LHCN-M2 (cell line): Measurements from ENCODE around the gene ERICH4. TPM values are rescaled to one million over a fixed set of nuclear protein-coding genes. Genes with fewer than 3 reads are reported as not detected.

Experiments used
- DNase-seq: peaks from one replicate; pipeline ENCODE4 v3.0.0-alpha.2; 2012; ENCODE audit warnings: low read depth
- total RNA-seq: library from RNA; depleted of rRNA; stranded (reverse); fragments of >200 nt; gene quantifications from 2 replicates; pipeline ENCODE4 v1.2.3, GENCODE V29; 2014

Gene ERICH4
- total RNA-seq, 1 experiment from 2014 or later = not detected

DNA sequence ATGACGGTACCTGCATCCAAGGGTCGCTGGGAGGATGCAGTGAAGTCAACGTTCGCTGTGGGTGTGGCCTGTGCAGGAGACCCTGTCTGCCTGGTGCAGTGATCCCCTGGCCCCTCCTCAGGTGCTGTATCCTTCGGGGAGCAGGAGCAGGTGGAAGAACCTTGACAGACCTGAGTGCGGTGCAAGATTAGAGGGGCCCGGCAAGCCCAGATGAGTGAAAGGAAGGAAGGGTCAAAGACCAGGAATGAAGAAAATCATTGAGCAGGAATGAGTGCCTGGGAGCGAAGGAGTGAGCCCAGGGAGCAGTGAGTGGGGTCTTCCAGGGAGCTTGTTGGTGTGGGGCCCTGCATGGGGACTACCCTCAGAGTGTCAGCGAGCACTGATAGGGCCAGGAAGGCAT lies 28.5 kb upstream of the ERICH4 start:
- DNase-seq = no peak

DNA sequence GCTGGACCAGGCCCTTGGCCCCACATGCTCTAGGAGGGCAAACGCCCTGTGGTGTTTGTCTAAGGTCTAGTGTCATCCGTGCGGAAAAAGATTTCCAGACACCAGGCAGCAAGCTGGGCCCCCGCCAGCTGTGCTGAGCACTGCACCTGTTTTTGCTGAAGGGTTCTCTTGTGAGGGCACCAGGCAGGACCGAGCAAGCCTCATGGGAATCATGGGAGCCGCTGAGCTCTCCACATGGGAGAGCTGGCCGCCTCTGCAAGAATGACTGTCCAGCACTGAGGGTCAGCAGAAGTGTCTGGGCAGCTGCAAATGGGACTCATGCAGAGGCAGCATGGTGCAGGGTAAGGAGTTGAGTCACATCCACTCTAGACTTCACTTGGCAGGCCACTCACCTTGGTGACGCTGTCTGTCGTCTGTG lies 27.8 kb upstream of the ERICH4 start:
- DNase-seq = peak; percentile 54

DNA sequence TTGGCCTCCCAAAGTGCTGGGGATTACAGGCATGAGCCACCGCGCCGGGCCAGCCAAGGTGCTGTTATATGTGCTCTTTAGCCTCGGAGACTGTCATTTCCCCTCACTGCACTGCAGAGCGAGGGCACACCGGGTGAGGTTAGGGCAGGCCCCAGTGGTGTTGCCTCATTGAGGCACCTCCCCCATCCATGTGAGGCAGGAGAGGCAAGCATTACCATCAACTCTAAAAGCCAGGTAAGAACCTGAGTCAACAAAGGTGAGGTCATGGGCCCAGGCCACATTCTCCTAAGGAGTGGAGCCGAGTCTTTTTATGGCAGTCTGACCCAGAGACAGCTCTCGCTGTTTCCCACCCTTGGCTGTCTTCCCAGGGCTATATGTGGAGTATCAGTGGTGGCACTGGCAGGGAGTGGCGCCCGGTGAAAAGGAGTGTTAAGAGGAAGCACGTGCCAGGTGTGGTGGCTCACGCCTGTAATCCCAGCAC lies 26.7 kb upstream of the ERICH4 start:
- DNase-seq = no peak

DNA sequence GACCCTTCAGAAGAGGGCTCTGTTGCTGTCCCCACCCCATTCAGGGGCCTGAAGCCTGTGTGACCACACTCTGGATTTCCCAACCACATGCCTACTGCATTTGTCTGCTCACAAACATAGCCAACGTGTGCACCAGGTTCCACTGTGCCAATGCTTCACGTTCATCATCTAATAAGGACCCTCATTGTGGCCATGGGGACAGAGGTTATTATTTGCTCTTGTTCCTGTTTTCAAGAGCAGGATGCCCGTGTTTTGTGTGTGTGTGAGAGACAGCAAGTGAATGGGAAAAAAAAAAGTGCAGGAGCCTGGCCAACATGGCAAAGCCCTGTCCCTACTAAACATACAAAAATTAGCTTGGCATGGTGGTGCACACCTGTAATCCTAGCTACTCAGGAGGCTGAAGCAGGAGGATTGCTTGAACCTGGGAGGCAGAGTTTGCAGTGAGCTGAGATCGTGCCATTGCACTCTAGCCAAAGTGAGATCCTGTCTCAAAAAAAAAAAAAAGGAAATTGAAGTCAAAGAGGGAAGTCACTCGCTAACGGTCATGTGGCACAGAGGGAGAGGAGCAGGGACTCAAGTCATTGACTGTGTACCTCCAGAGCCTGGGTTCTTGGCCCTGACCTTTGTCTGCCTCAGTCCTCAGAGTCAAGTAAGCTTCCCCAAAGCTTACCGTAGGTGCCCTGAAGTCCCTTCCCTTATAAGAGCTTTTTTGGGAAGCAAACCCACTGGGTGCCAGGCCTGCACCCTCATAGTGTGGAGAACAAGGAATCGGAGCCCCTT lies 22.7 kb upstream of the ERICH4 start:
- no peak for DNase-seq

DNA sequence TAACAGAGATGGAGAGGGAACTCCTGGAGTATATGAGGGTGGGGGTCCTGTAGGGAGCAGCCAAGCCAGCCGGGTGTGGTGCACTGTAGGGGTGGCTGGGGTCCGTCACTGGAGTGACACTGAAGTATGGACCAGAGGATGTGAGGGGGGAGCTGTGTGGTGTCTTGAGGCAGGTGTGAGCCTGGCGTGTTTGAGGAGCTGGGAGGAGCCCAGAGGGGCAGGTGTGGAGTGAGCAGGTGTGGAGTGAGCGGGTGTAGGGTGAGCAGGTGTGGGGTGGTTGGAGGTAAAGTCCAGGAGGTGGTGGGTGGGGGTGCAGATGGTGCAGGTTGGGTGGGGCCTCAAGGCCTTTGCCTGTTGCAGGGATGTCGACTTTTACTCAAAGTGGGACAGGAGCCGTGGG lies 21.6 kb upstream of the ERICH4 start:
- DNase-seq = no peak

DNA sequence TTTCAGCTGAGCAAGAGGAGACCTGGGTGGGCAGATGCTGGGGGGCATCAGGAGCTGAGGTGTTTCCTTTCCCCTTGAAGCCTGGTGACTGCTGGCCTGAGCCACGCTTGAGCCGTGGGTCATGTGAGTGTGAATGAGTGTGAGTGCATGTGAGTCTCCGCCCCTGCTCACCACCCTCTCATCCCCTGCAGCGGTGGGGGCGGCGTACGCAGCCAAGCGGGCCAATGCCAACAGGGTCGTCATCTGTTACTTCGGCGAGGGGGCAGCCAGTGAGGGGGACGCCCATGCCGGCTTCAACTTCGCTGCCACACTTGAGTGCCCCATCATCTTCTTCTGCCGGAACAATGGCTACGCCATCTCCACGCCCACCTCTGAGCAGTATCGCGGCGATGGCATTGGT lies 21.0 kb upstream of the ERICH4 start:
- no peak for DNase-seq

DNA sequence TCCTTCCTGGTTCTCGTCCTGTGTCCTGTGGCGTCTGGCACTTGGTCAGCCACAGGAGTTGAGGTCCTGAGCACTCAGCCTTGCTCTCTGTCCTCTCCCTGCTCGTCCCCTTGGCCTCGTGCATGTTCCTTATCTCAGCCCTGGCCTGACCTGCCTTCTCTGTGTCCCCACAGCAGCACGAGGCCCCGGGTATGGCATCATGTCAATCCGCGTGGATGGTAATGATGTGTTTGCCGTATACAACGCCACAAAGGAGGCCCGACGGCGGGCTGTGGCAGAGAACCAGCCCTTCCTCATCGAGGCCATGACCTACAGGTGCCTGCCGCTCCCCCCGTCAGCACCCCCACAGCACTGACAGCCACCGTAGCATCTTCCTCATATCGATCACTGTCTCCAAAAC lies 20.5 kb upstream of the ERICH4 start:
- DNase-seq = no peak

DNA sequence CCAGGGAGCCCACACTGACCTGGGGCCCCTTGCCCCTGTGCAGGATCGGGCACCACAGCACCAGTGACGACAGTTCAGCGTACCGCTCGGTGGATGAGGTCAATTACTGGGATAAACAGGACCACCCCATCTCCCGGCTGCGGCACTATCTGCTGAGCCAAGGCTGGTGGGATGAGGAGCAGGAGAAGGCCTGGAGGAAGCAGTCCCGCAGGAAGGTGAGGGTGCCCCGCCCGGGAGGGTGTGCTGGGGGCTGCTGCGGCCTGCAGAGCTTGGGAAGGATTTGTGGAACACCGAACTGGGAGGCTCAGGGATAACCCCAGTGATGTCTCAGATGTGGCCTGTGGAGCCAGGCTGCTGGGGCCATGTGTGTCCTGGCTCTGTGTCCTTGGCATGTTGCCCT lies 20.0 kb upstream of the ERICH4 start:
- DNase-seq = no peak

DNA sequence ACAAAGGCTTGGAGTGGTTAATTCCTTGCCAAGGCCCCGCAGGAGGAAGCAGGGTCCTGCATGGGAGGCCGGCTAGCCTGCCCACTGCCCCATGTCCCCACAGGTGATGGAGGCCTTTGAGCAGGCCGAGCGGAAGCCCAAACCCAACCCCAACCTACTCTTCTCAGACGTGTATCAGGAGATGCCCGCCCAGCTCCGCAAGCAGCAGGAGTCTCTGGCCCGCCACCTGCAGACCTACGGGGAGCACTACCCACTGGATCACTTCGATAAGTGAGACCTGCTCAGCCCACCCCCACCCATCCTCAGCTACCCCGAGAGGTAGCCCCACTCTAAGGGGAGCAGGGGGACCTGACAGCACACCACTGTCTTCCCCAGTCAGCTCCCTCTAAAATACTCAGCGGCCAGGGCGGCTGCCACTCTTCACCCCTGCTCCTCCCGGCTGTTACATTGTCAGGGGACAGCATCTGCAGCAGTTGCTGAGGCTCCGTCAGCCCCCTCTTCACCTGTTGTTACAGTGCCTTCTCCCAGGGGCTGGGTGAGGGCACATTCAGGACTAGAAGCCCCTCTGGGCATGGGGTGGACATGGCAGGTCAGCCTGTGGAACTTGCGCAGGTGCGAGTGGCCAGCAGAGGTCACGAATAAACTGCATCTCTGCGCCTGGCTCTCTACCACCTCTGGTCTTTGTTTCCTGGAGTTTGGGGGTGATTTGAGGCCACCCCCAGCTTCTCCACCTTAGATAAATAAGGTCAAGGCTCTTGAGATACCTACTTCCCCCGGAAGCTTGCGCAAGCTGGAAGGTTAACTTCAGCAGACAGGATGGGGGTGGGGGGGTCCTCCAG lies 18.4 kb upstream of the ERICH4 start:
- no peak for DNase-seq

DNA sequence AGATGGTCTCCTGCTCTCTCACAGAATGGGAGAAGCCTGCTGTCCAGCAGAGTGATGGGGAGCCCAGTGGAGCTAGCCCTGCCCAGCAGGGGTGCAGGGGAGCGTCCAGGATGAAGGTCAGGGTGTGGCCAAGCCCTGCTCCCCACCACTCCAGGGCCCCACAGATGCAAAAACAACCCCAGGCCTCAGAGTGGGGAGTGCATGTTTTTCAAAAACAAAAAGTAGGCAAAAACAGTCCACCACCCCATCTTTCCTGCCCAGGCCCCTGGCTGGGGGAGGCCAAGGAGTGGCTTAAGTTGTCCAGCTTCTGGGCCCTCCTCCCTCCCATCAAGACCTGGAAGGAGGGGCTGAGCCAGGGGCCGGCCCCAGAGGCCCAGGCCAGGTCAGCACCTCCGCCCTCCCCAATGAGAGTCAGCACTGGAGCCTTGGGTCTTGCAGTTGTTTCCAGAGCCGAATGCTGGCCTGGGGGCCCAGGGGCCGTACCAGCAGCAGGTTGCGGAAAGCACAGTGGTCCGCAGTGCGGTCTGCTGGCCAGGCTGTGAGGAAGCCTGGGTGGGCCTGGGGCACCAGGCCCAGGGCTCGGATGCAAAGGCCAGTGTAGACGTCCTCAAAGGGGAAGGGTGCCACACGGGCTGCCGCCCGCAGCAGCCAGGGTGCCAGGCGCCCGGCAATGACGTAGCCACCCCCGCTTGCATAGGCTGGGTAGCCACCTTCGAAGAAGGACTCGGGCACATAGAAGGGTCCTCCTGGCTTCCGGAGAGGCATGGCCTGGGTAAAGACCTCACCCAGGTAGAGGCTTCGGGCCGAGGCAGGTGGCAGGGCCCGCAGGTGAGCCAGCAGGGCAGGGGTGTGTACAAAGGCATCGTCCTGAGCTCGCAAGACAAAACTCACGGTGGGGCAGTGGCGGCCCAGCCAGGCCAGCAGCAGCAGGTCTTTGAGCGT lies 17.5 kb upstream of the ERICH4 start:
- DNase-seq = no peak

DNA sequence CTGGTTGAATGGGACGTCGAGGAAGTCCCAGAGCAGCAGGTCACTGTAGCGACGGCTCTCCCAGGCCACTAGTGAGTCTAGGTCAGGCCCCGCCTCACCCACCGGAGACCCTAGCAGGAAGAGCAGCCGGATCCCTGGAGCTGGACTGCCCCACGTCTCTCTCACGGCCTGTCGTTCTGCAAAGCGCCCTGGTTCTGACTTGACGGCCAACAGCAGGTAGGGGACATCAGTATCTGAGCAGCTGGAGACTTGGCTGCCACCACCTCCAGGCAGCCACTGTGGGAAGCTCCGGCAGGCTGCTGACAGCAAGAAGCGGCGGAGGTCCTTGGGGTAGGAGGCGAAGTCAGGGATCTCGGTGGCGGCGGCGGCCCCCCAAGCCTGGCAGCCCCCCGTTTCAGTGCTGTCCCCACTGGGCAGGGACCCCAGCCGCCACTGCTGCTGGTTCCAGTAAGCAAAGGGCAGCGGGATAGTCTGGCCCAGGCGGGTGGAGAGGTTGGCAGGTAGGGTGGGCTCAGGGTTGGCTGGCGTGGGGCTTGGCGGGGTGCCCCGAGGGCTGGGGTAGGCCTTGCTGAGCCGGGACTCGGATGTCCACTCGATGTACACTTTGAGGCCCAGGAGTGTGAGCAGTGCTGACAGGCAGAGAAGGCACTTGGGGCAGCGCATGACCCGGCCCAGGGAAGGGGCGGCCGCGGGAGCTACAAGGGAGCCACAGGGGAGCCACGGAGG lies 16.7 kb upstream of the ERICH4 start:
- DNase-seq = no peak

DNA sequence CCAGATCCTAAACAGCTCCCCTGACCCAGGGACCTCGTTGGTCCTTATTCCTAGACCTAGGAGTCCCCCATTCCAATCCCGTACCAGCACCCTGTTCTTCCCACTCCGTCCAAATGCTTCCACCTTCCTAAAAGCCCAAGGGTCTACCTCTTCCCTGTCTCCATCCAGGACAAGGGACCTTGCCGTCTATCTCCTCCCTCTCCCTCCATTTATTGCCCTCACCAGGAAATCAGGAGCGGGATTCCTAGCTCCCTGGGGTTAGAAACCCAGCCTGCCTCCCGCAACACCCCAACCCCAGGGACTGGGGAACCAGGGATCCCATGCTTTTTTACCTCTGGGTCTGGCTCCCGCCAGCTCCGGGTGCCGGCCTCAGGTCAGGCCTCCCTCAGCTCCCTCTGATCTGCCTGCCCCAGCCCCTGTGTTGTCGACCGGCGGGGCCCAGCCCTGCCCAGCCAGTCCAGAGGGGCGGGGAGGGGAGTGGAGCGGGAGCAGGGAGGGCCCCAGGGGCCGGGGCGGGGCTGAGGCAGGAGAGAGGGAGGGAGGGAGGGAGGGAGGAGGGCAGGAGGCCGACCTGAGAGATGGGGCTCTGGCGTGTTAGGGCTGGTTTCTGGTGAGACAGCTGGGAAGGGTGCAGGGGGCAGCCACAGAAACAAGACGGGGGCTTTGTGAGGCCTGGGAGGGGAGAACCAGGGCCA lies 15.9 kb upstream of the ERICH4 start, which contains the start of gene B3GNT8:
B3GNT8 (minus strand) TSS at position 423 of the 695 bp plus-strand sequence. CDS start 596 bp downstream, outside the sequence.
- no peak for DNase-seq

DNA sequence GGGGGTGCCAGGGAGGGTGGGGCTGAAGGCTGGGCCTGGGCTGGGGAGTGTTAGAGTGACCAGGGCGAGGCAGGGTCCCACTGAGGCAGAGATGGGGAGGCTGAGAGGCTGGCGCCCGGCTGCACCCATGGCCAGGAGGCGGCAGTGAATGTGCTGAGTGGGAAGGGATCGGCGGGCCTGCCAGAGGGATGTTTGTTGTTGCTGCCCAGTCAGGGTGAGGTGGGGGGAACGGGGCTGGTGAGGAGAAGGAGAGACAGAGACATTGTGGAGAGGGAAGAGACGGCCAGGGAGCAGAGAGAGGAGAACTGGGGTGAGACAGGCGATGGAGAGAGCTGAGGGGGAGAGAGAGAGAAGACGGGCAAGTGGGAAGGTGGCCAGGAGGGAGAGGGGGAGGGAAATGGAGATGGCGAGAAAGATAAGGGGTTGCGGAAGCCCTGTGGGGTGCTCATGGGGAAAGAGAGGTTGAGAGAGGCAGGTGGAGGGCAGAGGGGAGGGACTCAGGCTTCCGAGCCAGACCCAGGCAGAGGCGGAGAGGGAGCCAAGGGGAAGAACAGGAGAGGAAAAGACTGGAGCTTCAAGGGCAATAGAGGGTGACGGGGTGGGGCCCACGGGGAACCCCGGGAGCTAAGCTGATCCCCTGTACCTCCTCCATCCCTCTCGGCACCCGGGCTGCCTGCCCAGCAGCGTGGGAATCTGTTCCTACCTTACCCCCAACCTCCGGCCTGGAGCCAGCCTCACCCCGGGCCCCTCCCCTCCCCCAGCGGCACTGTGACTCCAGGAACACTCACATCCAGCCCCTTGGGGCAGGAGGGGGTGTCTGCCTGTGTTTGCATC lies 15.1 kb upstream of the ERICH4 start:
- DNase-seq = no peak

DNA sequence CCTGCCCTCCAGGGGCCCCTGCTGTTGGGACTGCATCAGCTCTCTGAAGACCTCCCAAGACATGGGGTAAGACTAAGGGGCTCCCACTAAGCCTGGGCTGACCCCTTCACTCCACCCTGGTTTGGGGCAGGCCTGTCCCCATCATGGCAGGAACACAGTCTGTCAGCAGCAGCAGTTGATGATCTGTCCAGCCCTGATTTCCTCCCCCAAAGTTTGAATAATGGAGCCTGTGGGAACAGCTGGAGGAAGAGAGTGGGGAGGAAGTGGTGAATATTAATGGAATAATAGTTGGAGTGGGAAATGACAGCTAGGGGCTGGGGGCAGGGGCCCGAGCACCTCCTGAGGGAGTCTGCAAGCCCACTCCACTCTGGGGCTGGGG lies 14.5 kb upstream of the ERICH4 start:
- DNase-seq = peak; percentile 25

DNA sequence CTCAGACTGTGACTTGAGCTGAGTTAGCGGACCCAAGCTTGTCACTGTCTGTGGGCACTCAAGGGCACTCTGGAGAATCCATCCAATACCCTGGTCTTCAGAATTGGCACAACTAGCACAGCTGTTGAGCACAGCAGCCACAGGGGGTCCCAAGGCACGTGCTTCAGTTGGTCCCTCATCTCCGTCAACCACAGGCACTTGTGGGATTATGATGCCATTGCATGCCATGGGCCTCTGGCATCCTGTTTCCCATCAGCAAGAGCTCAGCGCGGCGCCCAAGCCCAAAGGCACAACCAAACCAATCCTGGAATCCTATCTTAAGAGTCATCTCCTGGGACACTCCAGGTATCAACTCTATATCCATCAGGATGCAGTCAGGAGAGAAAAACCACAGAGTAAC lies 12.0 kb upstream of the ERICH4 start:
- no peak for DNase-seq

DNA sequence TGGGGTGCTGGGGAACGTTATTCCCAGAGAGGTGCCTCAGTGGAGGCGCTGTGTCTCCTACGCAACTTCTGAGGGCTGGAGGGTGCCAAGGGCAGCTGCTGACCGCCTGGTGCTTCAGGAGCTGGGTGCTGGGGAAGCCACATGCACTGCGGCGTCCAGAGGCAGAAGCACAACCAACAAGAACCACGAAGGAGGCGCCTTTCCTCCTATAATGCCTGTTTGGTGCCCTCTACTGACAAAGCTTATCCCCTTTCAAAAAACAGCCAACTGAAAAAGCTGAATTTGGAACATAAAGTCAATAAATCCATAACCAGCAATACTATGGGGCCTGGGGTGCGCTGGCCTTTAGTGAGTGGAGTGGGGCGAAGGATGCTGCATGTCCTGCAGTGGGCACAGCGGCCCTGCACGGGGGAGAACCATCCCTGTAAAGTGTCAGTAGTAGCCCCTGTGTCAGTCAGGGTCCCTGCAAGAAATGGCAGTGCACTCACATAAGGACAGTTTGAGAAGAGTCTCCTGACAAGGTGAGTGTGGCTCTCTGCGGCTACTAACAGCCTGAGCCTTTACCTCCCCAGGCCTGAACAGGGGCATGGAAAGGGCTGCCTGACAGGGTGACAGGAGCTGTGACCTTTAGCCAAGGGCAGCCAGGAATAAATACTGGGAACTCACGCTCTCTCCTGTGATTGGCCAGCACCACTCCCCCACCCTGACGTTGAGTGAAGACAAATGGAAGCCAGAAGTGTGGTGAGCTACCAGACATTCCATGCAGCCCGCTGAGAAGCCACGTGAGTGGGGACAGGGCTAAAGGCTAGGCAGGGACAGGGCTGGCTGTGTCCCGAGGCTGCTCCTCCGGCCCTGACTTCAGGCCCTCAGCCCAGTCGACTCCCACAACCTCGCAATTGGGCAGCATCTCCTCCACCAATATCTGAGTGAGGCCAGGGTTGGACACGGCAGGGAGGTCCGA lies 11.2 kb upstream of the ERICH4 start:
- no peak for DNase-seq

DNA sequence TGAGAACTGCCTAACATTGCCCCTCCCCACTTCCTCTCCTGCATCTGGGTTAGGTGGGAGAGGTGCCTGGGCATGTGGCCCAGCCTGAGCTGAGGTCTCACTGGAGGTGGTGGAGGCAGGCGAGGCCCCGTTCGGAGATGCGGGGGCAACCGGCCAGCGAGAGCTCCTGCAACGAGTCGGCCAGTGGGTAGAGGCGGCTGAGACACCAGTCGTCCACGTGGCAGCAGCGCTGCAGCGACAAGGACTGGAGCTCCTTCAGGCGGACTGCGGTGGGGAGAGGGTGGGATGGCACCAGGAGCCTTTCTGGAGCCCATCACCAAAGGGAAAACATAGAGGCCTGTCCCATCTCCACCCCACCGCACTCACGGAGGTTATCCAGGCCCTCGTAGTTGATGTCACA lies 9.8 kb upstream of the ERICH4 start:
- no peak for DNase-seq

DNA sequence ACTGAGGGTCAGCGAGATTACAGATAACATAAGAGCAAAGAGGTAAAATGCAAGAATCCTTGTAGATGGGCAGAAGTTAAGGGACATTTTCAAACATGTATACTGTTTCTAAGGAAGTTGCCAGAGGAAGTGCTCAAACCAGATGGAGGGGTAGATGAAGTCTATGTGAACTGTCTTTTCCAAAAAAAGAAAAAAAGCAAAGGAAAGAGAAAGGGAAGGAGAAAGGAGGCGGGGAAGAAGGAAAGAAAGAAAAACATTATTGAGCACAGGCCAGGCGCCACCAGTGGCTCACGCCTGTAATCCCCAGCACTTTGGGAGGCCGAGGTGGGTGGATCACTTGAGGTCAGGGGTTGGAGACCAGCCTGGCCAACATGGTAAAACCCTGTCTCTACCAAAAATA lies 8.5 kb upstream of the ERICH4 start:
- DNase-seq = no peak
